IMR-90 (cell line): ENCODE results near the gene FSTL3. TPM values are rescaled to one million over a fixed set of nuclear protein-coding genes. Genes with fewer than 3 reads are reported as not detected.

Experiments
- ATAC-seq: fragments of 200-7000 bp; cut with Tn5 transposase; 2 replicates; pipeline ENCODE4 v1.9.1; 2020; ENCODE audit warnings: low read depth, mild to moderate bottlenecking, moderate library complexity
- BruUV-seq: library from RNA; stranded (reverse); fragments of 400-500 nt; replicated peaks from 2 replicates; lab custom pipeline; 2021; lab: Mats Ljungman, UMichigan
- CTCF ChIA-PET: fragments of 300-600 bp; formaldehyde crosslinking; extraction: SDS; loops from one replicate; lab custom pipeline; 2021; ENCODE audit warnings: antibody characterized with exemption; lab: Yijun Ruan, JAX
- POLR2A ChIA-PET: fragments of 300-600 bp; sonication (Branson Sonifier 250); formaldehyde crosslinking; loops from one replicate; lab custom pipeline; 2022; ENCODE audit warnings: antibody characterized with exemption; ENCODE audit not compliant: unreplicated experiment; lab: Charles Lee
- DNase-seq: peaks from one replicate; pipeline ENCODE4 v3.0.0; 2013
- H2AFZ ChIP-seq: replicated peaks from 2 replicates; pipeline ENCODE3; 2013; ENCODE audit warnings: low read length, mild to moderate bottlenecking; ENCODE audit not compliant: poor library complexity
- H2AK5ac ChIP-seq: 2 replicates; pipeline ENCODE4 v1.6.1; 2013; ENCODE audit warnings: low read depth, low read length, inconsistent platforms
- H2AK9ac ChIP-seq: replicated peaks from 2 replicates; pipeline ENCODE3; 2013; ENCODE audit warnings: mild to moderate bottlenecking, low read depth, low read length, moderate library complexity; ENCODE audit not compliant: poor library complexity
- H2BK120ac ChIP-seq: 2 replicates; pipeline ENCODE4 v1.6.1; 2013; ENCODE audit warnings: low read depth, low read length, inconsistent platforms
- H2BK15ac ChIP-seq: 3 replicates; pipeline ENCODE4 v1.6.1; 2013; ENCODE audit warnings: low read depth, low read length, inconsistent platforms
- H2BK20ac ChIP-seq: 2 replicates; pipeline ENCODE4 v1.6.1; 2013; ENCODE audit warnings: low read depth, mild to moderate bottlenecking, inconsistent platforms, low read length, moderate library complexity
- H2BK5ac ChIP-seq: 2 replicates; pipeline ENCODE4 v1.6.1; 2013; ENCODE audit warnings: mild to moderate bottlenecking, low read depth, low read length, inconsistent platforms; ENCODE audit not compliant: poor library complexity, severe bottlenecking
- H3K14ac ChIP-seq: replicated peaks from 2 replicates; pipeline ENCODE4 v1.6.1; 2013; ENCODE audit warnings: low read depth, low read length, inconsistent platforms
- H3K18ac ChIP-seq: 2 replicates; pipeline ENCODE4 v1.6.1; 2013; ENCODE audit warnings: low read depth, low read length, control low read depth
- H3K23ac ChIP-seq: 2 replicates; pipeline ENCODE4 v1.6.1; 2013; ENCODE audit warnings: low read depth, low read length, inconsistent platforms
- H3K27ac ChIP-seq: 2 replicates; pipeline ENCODE4 v1.5.1; 2013; ENCODE audit warnings: mild to moderate bottlenecking, control low read depth, low read length; ENCODE audit not compliant: insufficient read depth
- H3K27me3 ChIP-seq: 2 replicates; pipeline ENCODE4 v1.6.1; 2013; ENCODE audit warnings: low read length; ENCODE audit not compliant: control insufficient read depth, insufficient read depth
- H3K36me3 ChIP-seq: 2 replicates; pipeline ENCODE4 v1.6.1; 2013; ENCODE audit warnings: low read length, mixed read lengths; ENCODE audit not compliant: control insufficient read depth, insufficient read depth
- H3K4ac ChIP-seq: 2 replicates; pipeline ENCODE4 v1.6.1; 2013; ENCODE audit warnings: low read depth, low read length, inconsistent platforms
- H3K4me1 ChIP-seq: 2 replicates; pipeline ENCODE4 v1.6.1; 2013; ENCODE audit warnings: low read length, mixed read lengths; ENCODE audit not compliant: control insufficient read depth, insufficient read depth
- H3K4me2 ChIP-seq: 2 replicates; pipeline ENCODE4 v1.6.1; 2013; ENCODE audit warnings: low read depth, mild to moderate bottlenecking, control low read depth, low read length, moderate library complexity
- H3K4me3 ChIP-seq: 2 replicates; pipeline ENCODE4 v1.5.1; 2013; ENCODE audit warnings: low read depth, mild to moderate bottlenecking, control low read depth, low read length, moderate library complexity; ENCODE audit not compliant: insufficient read depth
- H3K56ac ChIP-seq: 2 replicates; pipeline ENCODE4 v1.6.1; 2013; ENCODE audit warnings: low read length, inconsistent platforms; ENCODE audit not compliant: insufficient read depth; ENCODE audit errors: extremely low read depth
- H3K79me1 ChIP-seq, 2 experiments: 2 replicates each; pipeline ENCODE4 v1.6.1; 2013; ENCODE audit warnings: low read length in 2 of 2, inconsistent platforms in 1 of 2, low read depth in 1 of 2
- H3K9ac ChIP-seq: 2 replicates; pipeline ENCODE4 v1.6.1; 2013; ENCODE audit warnings: low read depth, low read length, control low read depth
- H3K9me1 ChIP-seq: 2 replicates; pipeline ENCODE4 v1.6.1; 2013; ENCODE audit warnings: low read length, inconsistent platforms; ENCODE audit not compliant: insufficient read depth
- H3K9me3 ChIP-seq: 2 replicates; pipeline ENCODE4 v1.6.1; 2013; ENCODE audit warnings: low read length; ENCODE audit not compliant: control insufficient read depth, insufficient read depth
- H4K20me1 ChIP-seq: 2 replicates; pipeline ENCODE4 v1.6.1; 2013; ENCODE audit warnings: low read length, inconsistent platforms; ENCODE audit not compliant: insufficient read depth
- H4K5ac ChIP-seq: 2 replicates; pipeline ENCODE4 v1.6.1; 2013; ENCODE audit warnings: mild to moderate bottlenecking, low read depth, low read length, control low read depth
- H4K8ac ChIP-seq, 2 experiments: 2 replicates each; pipeline ENCODE4 v1.6.1; 2013; ENCODE audit warnings: low read depth in 2 of 2, low read length in 2 of 2, control low read depth in 1 of 2, inconsistent platforms in 1 of 2
- H4K91ac ChIP-seq: 2 replicates; pipeline ENCODE4 v1.6.1; 2013; ENCODE audit warnings: low read depth, low read length, inconsistent platforms; ENCODE audit not compliant: insufficient read depth
- BHLHE40 ChIP-seq: fragments of 150-350 bp; IDR thresholded peaks from 2 replicates; pipeline ENCODE4 v1.6.1; 2016; ENCODE audit warnings: mild to moderate bottlenecking, low read depth, low read length
- CEBPB ChIP-seq: IDR thresholded peaks from 2 replicates; pipeline ENCODE4 v1.6.1; 2012; ENCODE audit warnings: low read depth, low read length, improper control_type of control experiment
- CHD1 ChIP-seq: IDR thresholded peaks from 2 replicates; pipeline ENCODE4 v1.6.1; 2012; ENCODE audit warnings: low read depth, low read length, improper control_type of control experiment
- FOS ChIP-seq: fragments of 150-350 bp; IDR thresholded peaks from 2 replicates; pipeline ENCODE4 v1.6.1; 2016; ENCODE audit warnings: low read depth, low read length
- MAFK ChIP-seq: IDR thresholded peaks from 2 replicates; pipeline ENCODE4 v1.6.1; 2012; ENCODE audit warnings: low read depth, low read length, improper control_type of control experiment
- MAZ ChIP-seq: IDR thresholded peaks from 2 replicates; pipeline ENCODE4 v1.6.1; 2012; ENCODE audit warnings: low read depth, mild to moderate bottlenecking, low read length, improper control_type of control experiment, moderate library complexity, borderline replicate concordance
- MXI1 ChIP-seq: IDR thresholded peaks from 2 replicates; pipeline ENCODE4 v1.6.1; 2012; ENCODE audit warnings: low read depth, mild to moderate bottlenecking, low read length, moderate library complexity, borderline replicate concordance
- NFE2L2 ChIP-seq: fragments of 150-350 bp; IDR thresholded peaks from 2 replicates; pipeline ENCODE4 v1.6.1; 2016; ENCODE audit warnings: low read depth, mild to moderate bottlenecking, low read length
- POLR2A ChIP-seq: IDR thresholded peaks from 2 replicates; pipeline ENCODE4 v1.6.1; 2012; ENCODE audit warnings: mild to moderate bottlenecking, low read depth, low read length
- RAD21 ChIP-seq: IDR thresholded peaks from 2 replicates; pipeline ENCODE4 v1.6.1; 2012; ENCODE audit warnings: low read length, improper control_type of control experiment
- RCOR1 ChIP-seq: IDR thresholded peaks from 2 replicates; pipeline ENCODE4 v1.6.1; 2012; ENCODE audit warnings: mild to moderate bottlenecking, low read length, improper control_type of control experiment; ENCODE audit not compliant: insufficient replicate concordance
- RFX5 ChIP-seq: IDR thresholded peaks from 2 replicates; pipeline ENCODE4 v1.8.0; 2012; ENCODE audit warnings: low read depth, mild to moderate bottlenecking, low read length, moderate library complexity
- WGBS, 2 experiments: methylation state at CpG; one replicate each; pipeline versions ENCODE4 v1.1.5 to v1.1.7; 2013; ENCODE audit warnings: missing lambda C conversion rate in 2 of 2; ENCODE audit not compliant: insufficient read length in 1 of 2; ENCODE audit errors: extremely low coverage in 2 of 2; 5-methylcytosine and 5-hydroxymethylcytosine counted together
- dilution Hi-C: fragments of 300-500 bp; cut with HindIII; formaldehyde crosslinking; loops from one replicate; pipeline ENCODE4 v1.14.3; 2018; ENCODE audit warnings: low sequenced_read_pairs; ENCODE audit not compliant: unreplicated experiment
- in situ Hi-C: fragments of 300-500 bp; cut with MboI; formaldehyde crosslinking; loops from 3 replicates; pipeline ENCODE4 v1.14.3; 2019; ENCODE audit warnings: low sequenced_read_pairs, inconsistent platforms, mixed read lengths
- intact Hi-C: fragments of 100-400 bp; cut with micrococcal nuclease; formaldehyde crosslinking; loops from 2 replicates; pipeline ENCODE4 v1.10.0; 2022
- polyA plus RNA-seq, 3 experiments: library from polyadenylated mRNA; depleted of rRNA; stranded (reverse); fragments of >200 nt; gene quantifications; 2 replicates each; pipeline ENCODE4 v1.2.3, GENCODE V29; 2012; ENCODE audit warnings: low replicate concordance in 1 of 3
- total RNA-seq: library from RNA; depleted of rRNA; stranded (reverse); fragments of >200 nt; gene quantifications from 2 replicates; pipeline ENCODE4 v1.2.3, GENCODE V29; 2012
- TF ChIP-seq, protein P1 (sequence below): fragments of 150-350 bp; IDR thresholded peaks from 2 replicates; pipeline ENCODE4 v1.6.1; 2016; ENCODE audit warnings: low read depth, mild to moderate bottlenecking, low read length, moderate library complexity, borderline replicate concordance
- TF ChIP-seq, protein P2 (sequence below): conservative IDR thresholded peaks from 2 replicates; pipeline ENCODE4 v1.5.1; 2012; ENCODE audit warnings: mild to moderate bottlenecking, low read depth, low read length, improper control_type of control experiment
- TF ChIP-seq, protein P3 (sequence below): fragments of 150-350 bp; IDR thresholded peaks from 2 replicates; pipeline ENCODE4 v1.6.1; 2017; ENCODE audit warnings: mild to moderate bottlenecking, antibody characterized with exemption, low read length, low read depth

Gene FSTL3
- total and polyA plus RNA-seq, 2 of the 4 experiments (the other 2 are of a cell fraction), result 32.3 to 76.9 TPM

DNA sequence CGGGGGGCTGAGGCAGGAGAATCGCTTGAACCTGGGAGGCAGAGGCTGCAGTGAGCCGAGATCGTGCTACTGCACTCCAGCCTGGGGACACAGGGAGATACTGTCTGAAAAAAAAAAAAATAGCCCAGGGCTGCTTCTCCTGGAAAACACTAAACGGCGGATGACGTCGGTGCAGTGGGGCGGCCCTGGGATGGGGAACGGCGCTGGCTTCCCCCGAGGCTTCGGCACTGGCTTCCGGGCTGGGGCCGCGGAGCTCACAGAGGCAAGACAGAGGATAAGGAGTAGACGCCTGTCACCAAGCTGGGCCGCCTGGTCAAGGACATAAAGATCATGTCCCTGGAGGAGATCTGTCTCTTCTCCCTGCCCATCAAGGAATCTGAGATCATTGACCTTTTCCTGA lies 14.0 kb downstream of the FSTL3 start:
- no peak overlapping the region for H2BK5ac ChIP-seq
- H2AFZ ChIP-seq, result no peak overlapping the region
- no peak overlapping the region for H4K8ac ChIP-seq
- H2AK9ac ChIP-seq, result no peak overlapping the region
- no peak overlapping the region for H2AK5ac ChIP-seq
- H3K18ac ChIP-seq, result no peak overlapping the region
- no peak overlapping the region for H2BK20ac ChIP-seq
- peaks cover 3% of the 10 kb centered on the region; the same call in 1 of the 2 replicates for H3K4me1 ChIP-seq
- no peaks in the 10 kb centered on the region; the same call in 1 of the 2 replicates for H3K27me3 ChIP-seq
- no peak overlapping the region for H3K4ac ChIP-seq
- TF ChIP-seq CHD1, result no peak
- no peak for TF ChIP-seq NFE2L2
- TF ChIP-seq BHLHE40, result no peak
- TF ChIP-seq, protein P1, sequence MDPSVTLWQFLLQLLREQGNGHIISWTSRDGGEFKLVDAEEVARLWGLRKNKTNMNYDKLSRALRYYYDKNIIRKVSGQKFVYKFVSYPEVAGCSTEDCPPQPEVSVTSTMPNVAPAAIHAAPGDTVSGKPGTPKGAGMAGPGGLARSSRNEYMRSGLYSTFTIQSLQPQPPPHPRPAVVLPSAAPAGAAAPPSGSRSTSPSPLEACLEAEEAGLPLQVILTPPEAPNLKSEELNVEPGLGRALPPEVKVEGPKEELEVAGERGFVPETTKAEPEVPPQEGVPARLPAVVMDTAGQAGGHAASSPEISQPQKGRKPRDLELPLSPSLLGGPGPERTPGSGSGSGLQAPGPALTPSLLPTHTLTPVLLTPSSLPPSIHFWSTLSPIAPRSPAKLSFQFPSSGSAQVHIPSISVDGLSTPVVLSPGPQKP, result no peak
- no peak for TF ChIP-seq FOS
- no peak for TF ChIP-seq MAZ
- no peak for TF ChIP-seq MXI1
- TF ChIP-seq RFX5, result no peak
- no peak for TF ChIP-seq CEBPB
- TF ChIP-seq MAFK, result no peak
- TF ChIP-seq, protein P2, sequence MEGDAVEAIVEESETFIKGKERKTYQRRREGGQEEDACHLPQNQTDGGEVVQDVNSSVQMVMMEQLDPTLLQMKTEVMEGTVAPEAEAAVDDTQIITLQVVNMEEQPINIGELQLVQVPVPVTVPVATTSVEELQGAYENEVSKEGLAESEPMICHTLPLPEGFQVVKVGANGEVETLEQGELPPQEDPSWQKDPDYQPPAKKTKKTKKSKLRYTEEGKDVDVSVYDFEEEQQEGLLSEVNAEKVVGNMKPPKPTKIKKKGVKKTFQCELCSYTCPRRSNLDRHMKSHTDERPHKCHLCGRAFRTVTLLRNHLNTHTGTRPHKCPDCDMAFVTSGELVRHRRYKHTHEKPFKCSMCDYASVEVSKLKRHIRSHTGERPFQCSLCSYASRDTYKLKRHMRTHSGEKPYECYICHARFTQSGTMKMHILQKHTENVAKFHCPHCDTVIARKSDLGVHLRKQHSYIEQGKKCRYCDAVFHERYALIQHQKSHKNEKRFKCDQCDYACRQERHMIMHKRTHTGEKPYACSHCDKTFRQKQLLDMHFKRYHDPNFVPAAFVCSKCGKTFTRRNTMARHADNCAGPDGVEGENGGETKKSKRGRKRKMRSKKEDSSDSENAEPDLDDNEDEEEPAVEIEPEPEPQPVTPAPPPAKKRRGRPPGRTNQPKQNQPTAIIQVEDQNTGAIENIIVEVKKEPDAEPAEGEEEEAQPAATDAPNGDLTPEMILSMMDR, result no peak
- TF ChIP-seq, protein P3, sequence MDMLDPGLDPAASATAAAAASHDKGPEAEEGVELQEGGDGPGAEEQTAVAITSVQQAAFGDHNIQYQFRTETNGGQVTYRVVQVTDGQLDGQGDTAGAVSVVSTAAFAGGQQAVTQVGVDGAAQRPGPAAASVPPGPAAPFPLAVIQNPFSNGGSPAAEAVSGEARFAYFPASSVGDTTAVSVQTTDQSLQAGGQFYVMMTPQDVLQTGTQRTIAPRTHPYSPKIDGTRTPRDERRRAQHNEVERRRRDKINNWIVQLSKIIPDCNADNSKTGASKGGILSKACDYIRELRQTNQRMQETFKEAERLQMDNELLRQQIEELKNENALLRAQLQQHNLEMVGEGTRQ, result no peak
- TF ChIP-seq RAD21, result no peak
- TF ChIP-seq RCOR1, result no peak
- TF ChIP-seq POLR2A, result no peak
- no peaks in the 10 kb centered on the region for H3K36me3 ChIP-seq
- H2BK15ac ChIP-seq, result no peak overlapping the region
- DNase-seq (no peak), ATAC-seq (no peak)
- no peak overlapping the region for H3K4me2 ChIP-seq
- H3K23ac ChIP-seq, result no peak overlapping the region
- H4K91ac ChIP-seq, result no peak overlapping the region
- H3K4me3 ChIP-seq, result no peak overlapping the region
- ChIA-PET CTCF (no interaction called here), POLR2A (no interaction called here)
- dilution Hi-C loops, result no loop called here
- H3K9me3 ChIP-seq, result no peaks in the 10 kb centered on the region
- BruUV-seq, result no TSS peak
- no peaks in the 10 kb centered on the region for H4K20me1 ChIP-seq
- H3K56ac ChIP-seq, result no peak overlapping the region
- H3K79me1 ChIP-seq, result no peaks in the 10 kb centered on the region
- no peak overlapping the region for H3K14ac ChIP-seq
- H4K5ac ChIP-seq, result no peak overlapping the region
- intact Hi-C loops, result no loop called here
- no peak overlapping the region for H2BK120ac ChIP-seq
- H3K27ac ChIP-seq, result no peak overlapping the region
- H3K9ac ChIP-seq, result no peak overlapping the region
- WGBS, 2 experiments, result 88% methylated on average over 4 of the region's 18 CpGs; no CpG with 5 or more reads in 1 of the 2 experiments
- in situ Hi-C loops, result no loop called here
- no peaks in the 10 kb centered on the region for H3K9me1 ChIP-seq
